Panc1 (cell line): Measurements from ENCODE around the gene AHI1.

Experiments used
- CTCF ChIP-seq: fragments of 450-650 bp; IDR thresholded peaks from 2 replicates; pipeline ENCODE4 v1.5.1; 2017; ENCODE audit warnings: mild to moderate bottlenecking
- POLR2AphosphoS5 ChIP-seq: IDR thresholded peaks from 2 replicates; pipeline ENCODE4 v1.6.1; 2012; ENCODE audit warnings: mild to moderate bottlenecking, low read depth, low read length, moderate library complexity
- REST ChIP-seq, 2 experiments: IDR thresholded peaks; 2 replicates each; pipeline ENCODE4 v1.6.1; 2011 to 2012; ENCODE audit warnings: low read depth in 2 of 2, control low read depth in 1 of 2, low read length in 1 of 2, mild to moderate bottlenecking in 1 of 2, moderate library complexity in 1 of 2; ENCODE audit not compliant: insufficient read depth in 1 of 2
- TCF7L2 ChIP-seq: IDR thresholded peaks from 2 replicates; pipeline ENCODE4 v1.6.1; 2011; ENCODE audit warnings: mild to moderate bottlenecking, low read depth, low read length, inconsistent platforms

- TF ChIP-seq CTCF (no peak), REST (IDR thresholded peaks at IDR 0.05; ENCODE audit: insufficient read depth in 1 of 2, low read depth in 2 of 2, low read length in 1 of 2) (no peak), POLR2AphosphoS5 (no peak), TCF7L2 (no peak)
These were observed 197.0 kb downstream of the AHI1 start for GRCh38 chr6:135300576-135300975.
